Measurements from ENCODE around the gene PLEKHN1.

- TF ChIP-seq, protein P1, sequence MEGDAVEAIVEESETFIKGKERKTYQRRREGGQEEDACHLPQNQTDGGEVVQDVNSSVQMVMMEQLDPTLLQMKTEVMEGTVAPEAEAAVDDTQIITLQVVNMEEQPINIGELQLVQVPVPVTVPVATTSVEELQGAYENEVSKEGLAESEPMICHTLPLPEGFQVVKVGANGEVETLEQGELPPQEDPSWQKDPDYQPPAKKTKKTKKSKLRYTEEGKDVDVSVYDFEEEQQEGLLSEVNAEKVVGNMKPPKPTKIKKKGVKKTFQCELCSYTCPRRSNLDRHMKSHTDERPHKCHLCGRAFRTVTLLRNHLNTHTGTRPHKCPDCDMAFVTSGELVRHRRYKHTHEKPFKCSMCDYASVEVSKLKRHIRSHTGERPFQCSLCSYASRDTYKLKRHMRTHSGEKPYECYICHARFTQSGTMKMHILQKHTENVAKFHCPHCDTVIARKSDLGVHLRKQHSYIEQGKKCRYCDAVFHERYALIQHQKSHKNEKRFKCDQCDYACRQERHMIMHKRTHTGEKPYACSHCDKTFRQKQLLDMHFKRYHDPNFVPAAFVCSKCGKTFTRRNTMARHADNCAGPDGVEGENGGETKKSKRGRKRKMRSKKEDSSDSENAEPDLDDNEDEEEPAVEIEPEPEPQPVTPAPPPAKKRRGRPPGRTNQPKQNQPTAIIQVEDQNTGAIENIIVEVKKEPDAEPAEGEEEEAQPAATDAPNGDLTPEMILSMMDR (conservative IDR thresholded peaks at IDR 0.05; ENCODE audit: low read depth, low read length) = no peak
- TF ChIP-seq RCOR1 (IDR thresholded peaks at IDR 0.05; ENCODE audit: insufficient replicate concordance, low read length) = no peak
- TF ChIP-seq POLR2A (IDR thresholded peaks at IDR 0.05; ENCODE audit: low read depth, low read length) = no peak
- TF ChIP-seq CEBPB (IDR thresholded peaks at IDR 0.05; ENCODE audit: low read depth, low read length) = no peak
- no peak for TF ChIP-seq RAD21 (IDR thresholded peaks at IDR 0.05; ENCODE audit: low read length)
- TF ChIP-seq NFE2L2 (IDR thresholded peaks at IDR 0.05; ENCODE audit: low read depth, low read length) = no peak
- TF ChIP-seq FOS (IDR thresholded peaks at IDR 0.05; ENCODE audit: low read depth, low read length) = no peak
- no peak for TF ChIP-seq ELK1 (IDR thresholded peaks at IDR 0.05; ENCODE audit: borderline replicate concordance, low read depth, low read length)
- TF ChIP-seq MXI1 (IDR thresholded peaks at IDR 0.05; ENCODE audit: borderline replicate concordance, low read depth, low read length) = no peak
These were observed 38.5 kb upstream of the PLEKHN1 start for GRCh38 chr1:927748-928147.
